Smooth muscle cell (in vitro differentiated cells): ENCODE measurements around the gene ARHGAP22. TPM values are rescaled to one million over a fixed set of nuclear protein-coding genes. Genes with fewer than 3 reads are reported as not detected.

Experiments
- DNase-seq: peaks from one replicate; lab custom pipeline; 2025; ENCODE audit not compliant: unreplicated experiment; lab: John Stamatoyannopoulos, UW
- H2AFZ ChIP-seq: fragments of 200-600 bp; sonication (generic); 2 replicates; pipeline ENCODE4 v1.6.0; 2016; ENCODE audit warnings: antibody characterized with exemption, low read depth, mild to moderate bottlenecking
- H3F3A ChIP-seq: fragments of 200-600 bp; sonication (generic); 2 replicates; pipeline ENCODE4 v1.6.0; 2017; ENCODE audit warnings: antibody characterized with exemption, low read depth
- H3K27ac ChIP-seq: fragments of 200-600 bp; sonication (generic); 2 replicates; pipeline ENCODE4 v1.5.1; 2016; ENCODE audit warnings: low read depth, mild to moderate bottlenecking
- H3K27me3 ChIP-seq: fragments of 200-600 bp; sonication (generic); 2 replicates; pipeline ENCODE4 v1.6.1; 2016; ENCODE audit warnings: low read depth, mild to moderate bottlenecking
- H3K36me3 ChIP-seq: fragments of 200-600 bp; sonication (generic); 2 replicates; pipeline ENCODE4 v1.5.1; 2016; ENCODE audit warnings: low read depth
- H3K4me1 ChIP-seq: fragments of 200-600 bp; sonication (generic); 2 replicates; pipeline ENCODE4 v1.5.1; 2016; ENCODE audit warnings: low read depth
- H3K4me2 ChIP-seq: fragments of 200-600 bp; sonication (generic); 2 replicates; pipeline ENCODE4 v1.6.0; 2016; ENCODE audit warnings: mild to moderate bottlenecking
- H3K4me3 ChIP-seq: fragments of 200-600 bp; sonication (generic); 2 replicates; pipeline ENCODE4 v1.5.1; 2016; ENCODE audit warnings: mild to moderate bottlenecking
- H3K79me2 ChIP-seq: fragments of 200-600 bp; sonication (generic); 2 replicates; pipeline ENCODE4 v1.6.0; 2016; ENCODE audit warnings: low read depth, mild to moderate bottlenecking
- H3K9ac ChIP-seq: fragments of 200-600 bp; sonication (generic); 2 replicates; pipeline ENCODE4 v1.6.0; 2016; ENCODE audit warnings: low read depth
- H3K9me3 ChIP-seq: fragments of 200-600 bp; sonication (generic); replicated peaks from 2 replicates; pipeline ENCODE4 v1.5.1; 2016; ENCODE audit warnings: low read depth
- H4K20me1 ChIP-seq: fragments of 200-600 bp; sonication (generic); 2 replicates; pipeline ENCODE4 v1.6.0; 2016; ENCODE audit warnings: low read depth
- WGBS: methylation state at CpG from one replicate; pipeline ENCODE4 v1.1.7; 2016; ENCODE audit warnings: low lambda C conversion rate; 5-methylcytosine and 5-hydroxymethylcytosine counted together
- polyA plus RNA-seq: library from polyadenylated mRNA; unstranded; fragments of >200 nt; fragmentation: Nextera tagmentation; extraction: Ambion mirVana; gene quantifications from 2 replicates; pipeline ENCODE4 v1.2.1, GENCODE V29; 2016
- small RNA-seq: library from RNA; depleted of rRNA; stranded (forward); fragments of <200 nt; gene quantifications from one replicate; pipeline ENCODE3, GENCODE V24; 2014
- total RNA-seq: library from RNA; depleted of rRNA; stranded (reverse); fragments of >200 nt; gene quantifications from 2 replicates; pipeline ENCODE4 v1.2.3, GENCODE V29; 2014
- TF ChIP-seq, protein P1 (sequence below): fragments of 200-600 bp; sonication (generic); IDR thresholded peaks from 2 replicates; pipeline ENCODE4 v1.5.1; 2017; ENCODE audit warnings: borderline replicate concordance, mild to moderate bottlenecking, antibody characterized with exemption; ENCODE audit not compliant: insufficient read depth, poor library complexity, severe bottlenecking

ARHGAP22 gene
- total and polyA plus RNA-seq, 2 experiments from 2014 or later: 1.8 to 8.8 TPM

- no peak overlapping the region for H2AFZ ChIP-seq
- DNase-seq: no peak
- TF ChIP-seq, protein P1, sequence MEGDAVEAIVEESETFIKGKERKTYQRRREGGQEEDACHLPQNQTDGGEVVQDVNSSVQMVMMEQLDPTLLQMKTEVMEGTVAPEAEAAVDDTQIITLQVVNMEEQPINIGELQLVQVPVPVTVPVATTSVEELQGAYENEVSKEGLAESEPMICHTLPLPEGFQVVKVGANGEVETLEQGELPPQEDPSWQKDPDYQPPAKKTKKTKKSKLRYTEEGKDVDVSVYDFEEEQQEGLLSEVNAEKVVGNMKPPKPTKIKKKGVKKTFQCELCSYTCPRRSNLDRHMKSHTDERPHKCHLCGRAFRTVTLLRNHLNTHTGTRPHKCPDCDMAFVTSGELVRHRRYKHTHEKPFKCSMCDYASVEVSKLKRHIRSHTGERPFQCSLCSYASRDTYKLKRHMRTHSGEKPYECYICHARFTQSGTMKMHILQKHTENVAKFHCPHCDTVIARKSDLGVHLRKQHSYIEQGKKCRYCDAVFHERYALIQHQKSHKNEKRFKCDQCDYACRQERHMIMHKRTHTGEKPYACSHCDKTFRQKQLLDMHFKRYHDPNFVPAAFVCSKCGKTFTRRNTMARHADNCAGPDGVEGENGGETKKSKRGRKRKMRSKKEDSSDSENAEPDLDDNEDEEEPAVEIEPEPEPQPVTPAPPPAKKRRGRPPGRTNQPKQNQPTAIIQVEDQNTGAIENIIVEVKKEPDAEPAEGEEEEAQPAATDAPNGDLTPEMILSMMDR: no peak
- H3K4me2 ChIP-seq: no peak overlapping the region
- H3F3A ChIP-seq: no peaks in the 10 kb centered on the region
- H3K9me3 ChIP-seq: no peaks in the 10 kb centered on the region
- H3K27ac ChIP-seq: peak overlapping the region; percentile 58
- H3K27me3 ChIP-seq: no peaks in the 10 kb centered on the region
- peaks cover 6% of the 10 kb centered on the region for H3K79me2 ChIP-seq
- WGBS: 59% methylated on average over 5 of the region's 5 CpGs
- peaks cover 21% of the 10 kb centered on the region for H3K4me1 ChIP-seq
- no peaks in the 10 kb centered on the region for H3K36me3 ChIP-seq
- H4K20me1 ChIP-seq: peaks cover 79% of the 10 kb centered on the region
- no peak overlapping the region for H3K9ac ChIP-seq
- H3K4me3 ChIP-seq: no peak overlapping the region
Measured at GRCh38 chr10:48399056-48399541, 205.8 kb downstream of the ARHGAP22 start.

DNA sequence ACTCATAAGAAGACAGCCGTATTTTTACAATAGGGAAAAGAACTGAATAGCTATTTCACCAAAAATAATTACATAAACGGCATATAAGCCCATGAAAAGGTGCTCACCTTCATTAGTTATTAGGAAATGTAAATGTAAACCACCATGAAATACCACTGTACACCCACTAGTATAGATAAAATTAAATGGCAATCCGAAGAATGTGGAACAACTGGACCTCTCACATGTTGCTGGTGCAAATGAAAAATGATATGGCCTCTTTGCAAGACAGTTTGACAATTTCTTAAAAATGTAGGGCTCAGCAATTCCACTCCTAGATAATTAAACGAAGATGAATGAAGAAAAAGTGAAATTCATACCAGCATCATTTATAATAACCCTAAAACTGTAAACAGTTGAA, 206.6 kb downstream of the ARHGAP22 start:
- Histone ChIP-seq H3K27me3 (no peaks in the 10 kb centered on the region), H3K4me3 (no peak overlapping the region), H3K4me2 (no peak overlapping the region), H3K9me3 (no peaks in the 10 kb centered on the region), H3K27ac (no peak overlapping the region), H4K20me1 (peaks cover 84% of the 10 kb centered on the region), H3K79me2 (peaks cover 11% of the 10 kb centered on the region), H2AFZ (no peak overlapping the region), H3K36me3 (no peaks in the 10 kb centered on the region), H3F3A (no peaks in the 10 kb centered on the region), H3K4me1 (peaks cover 21% of the 10 kb centered on the region), H3K9ac (no peak overlapping the region)
- WGBS: 86% methylated on average over 4 of the region's 4 CpGs
- no peak for DNase-seq
- TF ChIP-seq, protein P1: no peak

Small RNA genes within 50 kb of the gene (small RNA-seq; reads per million reads assigned to genes)
- gene AC016397.1: not detected

Other genes with a start within 250 kb of the ARHGAP22 start
- not detected in 2 replicates for gene WDFY4, start 79.8 kb upstream of the ARHGAP22 start, total RNA-seq
- not detected in 2 replicates for gene WDFY4, start 79.8 kb upstream of the ARHGAP22 start, polyA plus RNA-seq